GM21786 (cell line): ENCODE results near the gene RIPK3.
A peak's percentile ranks its signal among the peaks of the same experiment; 100 is the strongest.

Experiments used
- ATAC-seq: cut with Tn5 transposase; IDR thresholded peaks from one replicate; pipeline ENCODE4 v1.9.1; 2021; ENCODE audit not compliant: unreplicated experiment

RIPK3 gene

GRCh38 chr14:24324024-24324423 lies 15.8 kb downstream of the RIPK3 start:
- ATAC-seq: no peak

- no peak for ATAC-seq
Observed at GRCh38 chr14:24323341-24323740, 16.4 kb downstream of the RIPK3 start.

GRCh38 chr14:24322672-24323071 lies 17.1 kb downstream of the RIPK3 start:
- ATAC-seq: no peak

GRCh38 chr14:24321212-24321975 lies 18.4 kb downstream of the RIPK3 start:
- ATAC-seq: no peak

GRCh38 chr14:24317141-24317928 lies 22.5 kb downstream of the RIPK3 start:
- no peak for ATAC-seq

GRCh38 chr14:24316597-24316950 lies 23.2 kb downstream of the RIPK3 start:
- ATAC-seq: no peak

- ATAC-seq: no peak
Observed at GRCh38 chr14:24315807-24316596, 23.8 kb downstream of the RIPK3 start.

- no peak for ATAC-seq
Observed at GRCh38 chr14:24315243-24315806, 24.5 kb downstream of the RIPK3 start.

GRCh38 chr14:24314377-24315193 lies 25.2 kb downstream of the RIPK3 start:
- no peak for ATAC-seq

- no peak for ATAC-seq
Observed at GRCh38 chr14:24313913-24314312, 25.9 kb downstream of the RIPK3 start.

GRCh38 chr14:24312736-24313507 lies 26.9 kb downstream of the RIPK3 start:
- ATAC-seq: no peak

GRCh38 chr14:24311837-24312615 lies 27.8 kb downstream of the RIPK3 start:
- no peak for ATAC-seq

GRCh38 chr14:24310646-24311604 lies 28.9 kb downstream of the RIPK3 start, which contains the start of gene LTB4R:
Gene LTB4R (plus strand): TSS chr14:24311502. CDS start chr14:24315652, 4,150 bp downstream.
- ATAC-seq: peak; percentile 65

GRCh38 chr14:24310265-24310645 lies 29.5 kb downstream of the RIPK3 start:
- no peak for ATAC-seq

- ATAC-seq: no peak
Observed at GRCh38 chr14:24309538-24310264, 30.1 kb downstream of the RIPK3 start, which contains the start of gene LTB4R2. Gene LTB4R2 (plus strand): TSS chr14:24310140. CDS start chr14:24310665, 525 bp downstream.

- no peak for ATAC-seq
Observed at GRCh38 chr14:24308342-24309124, 31.3 kb downstream of the RIPK3 start.
